Inferior parietal cortex (tissue), 1 donor: ENCODE data around the gene ATP6V1D.
"Not testable (repeated sequence)": the region's sequence is repeated elsewhere in the genome, so short reads cannot be mapped to it uniquely, and the experiment has no call there.

Source experiments
- DNase-seq: peaks from one replicate; pipeline ENCODE4 v3.0.0-alpha.2; 2016; ENCODE audit errors: extremely low spot score

The ATP6V1D gene

DNA sequence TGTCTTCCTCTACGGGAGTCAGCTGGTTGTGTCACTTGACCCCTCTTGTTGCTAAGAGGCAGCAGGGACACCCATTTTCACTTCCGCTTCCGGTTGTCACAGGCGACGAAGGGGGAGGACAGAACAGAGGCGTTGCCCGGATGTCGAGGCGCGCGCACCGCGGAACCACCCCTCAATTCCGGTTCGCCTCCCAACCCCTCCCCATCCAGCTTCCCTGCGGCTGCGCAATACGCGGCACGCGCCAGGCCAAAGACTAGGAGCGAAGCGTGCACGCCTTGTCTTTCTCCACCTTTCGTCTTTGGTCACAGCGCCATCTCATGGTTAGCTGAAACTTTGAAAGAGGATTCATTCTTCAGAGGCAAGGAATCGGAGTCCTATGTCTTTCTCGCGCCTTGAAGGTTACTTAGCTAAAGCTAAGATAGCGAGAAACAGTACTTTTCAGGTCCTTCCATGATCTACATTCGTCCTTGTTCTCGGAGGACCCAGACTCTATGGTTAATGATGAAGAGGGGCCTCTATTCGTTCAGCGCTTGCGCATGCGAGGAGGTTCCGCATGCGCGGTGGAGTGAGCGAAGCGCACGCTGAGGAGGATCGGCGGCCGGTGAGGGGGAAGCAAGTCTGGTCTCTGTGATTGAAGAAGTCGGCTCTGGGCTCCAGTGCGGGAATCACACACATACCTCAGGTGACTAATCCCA, at the start of gene ATP6V1D, which contains the start of gene EIF2S1:
TSS of gene ATP6V1D (minus strand) at position 30 of the 695 bp plus-strand sequence. CDS start 106 bp downstream, outside the sequence.
TSS of gene EIF2S1 (plus strand) at position 554 of the 695 bp plus-strand sequence. CDS start 4,440 bp downstream, outside the sequence.
- peak; percentile 99 for DNase-seq

DNA sequence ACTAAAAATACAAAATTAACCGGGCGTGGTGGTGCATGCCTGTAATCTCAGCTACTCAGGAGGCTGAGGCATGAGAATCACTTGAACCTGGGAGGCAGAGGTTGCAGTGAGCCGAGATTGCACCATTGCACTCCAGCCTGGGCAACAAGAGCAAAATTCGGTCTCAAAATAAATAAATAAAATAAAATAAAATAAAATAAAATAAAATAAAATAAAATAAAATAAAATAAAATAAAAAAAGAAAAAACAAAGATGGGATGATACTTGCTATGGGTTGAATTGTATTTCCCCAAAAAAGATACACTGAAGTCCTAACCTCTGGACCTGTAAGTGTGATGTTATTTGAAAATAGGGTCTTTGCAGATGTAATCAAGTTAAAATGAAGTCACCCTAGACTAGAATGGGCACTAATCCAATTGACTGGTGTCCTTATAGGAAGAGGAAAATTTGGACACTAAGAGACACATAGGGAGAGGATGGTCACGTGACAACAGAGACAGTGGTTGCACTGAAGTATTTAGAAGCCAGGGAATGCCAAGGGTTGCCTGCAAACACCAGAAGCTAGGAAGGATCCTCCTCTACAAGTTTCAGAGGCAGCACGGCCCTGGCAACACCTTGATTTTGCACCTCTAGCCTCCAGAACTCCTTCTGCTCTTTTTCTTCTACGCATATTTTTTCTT, 48.7 kb upstream of the ATP6V1D start:
- not testable (repeated sequence) for DNase-seq

DNA sequence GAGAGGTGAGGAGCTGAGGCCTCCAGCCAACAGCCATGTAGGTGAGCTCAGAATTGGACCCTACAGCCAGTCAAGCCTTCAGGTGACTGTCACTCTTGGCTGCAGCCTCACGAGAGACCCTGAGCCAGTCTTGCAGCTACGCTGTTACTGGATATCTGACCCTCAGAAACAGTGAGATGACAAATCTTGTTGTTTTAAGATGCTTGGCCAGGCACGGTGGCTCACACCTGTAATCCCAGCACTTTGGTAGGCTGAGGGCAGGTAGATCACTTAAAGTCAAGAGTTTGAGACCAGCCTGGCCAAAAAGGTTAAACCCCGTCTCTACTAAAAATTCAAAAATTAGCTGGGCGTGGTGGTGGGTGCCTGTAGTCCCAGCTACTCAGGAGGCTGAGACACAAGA, 46.2 kb upstream of the ATP6V1D start:
- DNase-seq = no peak

DNA sequence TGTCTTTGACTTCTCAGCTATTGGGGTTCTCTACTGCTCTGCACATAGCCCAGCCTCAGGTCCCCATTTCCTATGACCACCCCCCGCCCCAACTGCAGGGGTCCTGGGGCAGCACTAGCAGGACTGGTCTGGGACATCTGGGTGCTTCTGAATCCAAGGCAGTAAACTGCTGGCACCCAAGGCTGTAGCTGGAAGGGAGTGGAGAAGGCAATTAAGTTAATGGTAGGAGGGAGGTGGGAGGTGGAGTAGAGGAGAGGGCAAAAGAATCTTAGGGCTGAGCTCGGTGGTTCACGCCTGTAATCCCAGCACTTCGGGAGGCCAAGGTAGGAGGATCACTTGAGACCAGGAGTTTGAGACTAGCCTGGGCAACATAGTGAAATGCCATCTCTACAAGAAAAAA, 40.8 kb upstream of the ATP6V1D start:
- DNase-seq = no peak

DNA sequence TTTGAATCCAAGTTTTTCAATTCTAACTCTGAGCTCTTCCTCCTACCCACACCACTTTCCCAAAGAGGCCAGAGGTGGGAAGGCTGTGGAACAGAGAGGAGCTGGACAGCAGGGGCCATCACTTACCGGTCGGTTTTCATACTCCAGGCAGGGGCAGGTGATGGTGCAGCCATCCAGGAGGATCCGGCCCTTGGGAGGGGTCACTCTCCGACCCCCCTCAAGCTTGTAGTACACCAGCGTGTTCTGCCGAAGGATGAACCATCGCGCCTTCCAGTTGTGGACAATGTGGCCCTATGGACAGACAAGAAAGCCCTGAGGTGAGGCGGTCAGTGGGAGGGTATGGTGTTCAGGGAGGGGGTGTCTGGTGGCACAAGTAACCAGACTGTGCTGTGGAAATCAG, 37.9 kb upstream of the ATP6V1D start:
- no peak for DNase-seq

DNA sequence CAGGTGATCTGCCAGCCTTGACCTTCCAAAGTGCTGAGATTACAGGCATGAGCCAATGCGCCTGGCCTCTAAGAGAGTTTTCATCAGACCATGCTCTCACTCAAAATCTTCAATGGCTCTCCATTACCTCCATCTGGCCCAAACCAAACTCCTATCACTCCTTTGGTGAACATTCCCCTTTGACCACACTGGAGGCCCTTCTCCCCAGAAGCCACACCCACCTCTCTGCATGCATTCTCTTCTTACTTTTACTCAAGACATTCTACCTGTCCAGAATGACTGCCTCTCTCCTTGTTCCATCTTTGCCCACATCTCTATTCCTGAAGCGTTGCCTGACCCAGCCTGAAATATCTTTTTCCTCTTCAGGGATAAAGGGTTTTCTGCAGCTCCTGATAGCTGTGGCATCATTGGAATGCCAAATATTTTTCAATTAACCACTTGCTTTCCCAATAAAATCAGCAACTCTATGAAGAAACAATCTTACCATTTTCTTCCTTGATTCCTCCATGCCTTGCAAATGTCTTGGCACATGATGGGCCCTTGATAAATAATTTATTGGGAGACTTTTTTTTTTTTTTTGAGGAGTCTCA, 36.9 kb upstream of the ATP6V1D start:
- DNase-seq = no peak

DNA sequence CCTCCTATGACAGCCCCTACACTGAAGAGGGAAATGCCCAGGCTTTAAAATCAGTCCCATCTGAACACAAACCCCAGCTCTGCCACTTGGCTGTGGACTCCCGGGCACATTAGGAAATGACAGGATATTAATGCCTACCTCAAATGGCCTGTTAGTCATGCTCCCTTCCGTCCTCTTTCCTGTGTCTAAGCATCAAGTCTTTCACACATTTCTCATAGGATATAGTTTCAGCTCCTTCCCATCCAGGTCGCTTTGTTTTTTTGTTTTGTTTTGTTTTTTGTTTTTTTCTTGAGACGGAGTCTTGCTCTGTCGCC, 36.2 kb upstream of the ATP6V1D start:
- DNase-seq = no peak

DNA sequence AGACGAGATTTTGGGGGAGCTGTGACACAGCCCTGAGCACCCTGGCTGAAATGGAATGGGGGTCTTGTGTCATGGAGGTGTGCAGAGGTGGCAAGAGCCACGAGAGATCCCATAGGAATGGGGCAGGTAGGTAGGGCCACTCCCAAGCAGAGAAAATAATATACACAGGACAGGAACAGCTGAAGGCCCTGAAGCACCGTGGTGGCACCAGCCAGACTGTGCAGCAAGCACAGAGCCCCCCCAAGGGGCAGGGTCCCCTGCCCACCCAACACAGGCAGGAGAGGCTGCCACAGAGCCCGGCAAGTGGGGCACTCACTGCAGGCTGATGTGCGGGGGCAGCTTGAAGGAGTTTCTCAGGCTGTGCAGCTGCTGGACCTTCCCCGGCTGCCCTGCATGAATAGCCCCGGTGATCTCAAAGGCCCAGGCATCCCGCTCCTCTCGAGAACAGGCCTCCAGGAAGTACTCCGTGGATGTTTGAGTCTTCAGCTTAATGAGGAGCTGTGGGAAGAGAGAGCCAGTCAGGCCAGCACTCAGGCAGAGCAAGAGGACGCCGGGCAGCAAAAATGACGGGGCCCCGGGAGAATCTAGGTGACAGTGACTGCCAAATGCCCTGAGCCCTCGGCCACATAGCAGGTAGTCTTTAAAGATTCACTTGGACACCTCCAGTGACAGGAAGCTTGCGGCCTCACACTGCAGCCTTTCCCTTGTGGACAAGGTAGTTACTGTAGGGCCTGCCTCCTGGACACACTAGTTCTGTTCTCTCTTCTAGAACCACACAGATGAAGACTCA, 35.7 kb upstream of the ATP6V1D start:
- no peak for DNase-seq

DNA sequence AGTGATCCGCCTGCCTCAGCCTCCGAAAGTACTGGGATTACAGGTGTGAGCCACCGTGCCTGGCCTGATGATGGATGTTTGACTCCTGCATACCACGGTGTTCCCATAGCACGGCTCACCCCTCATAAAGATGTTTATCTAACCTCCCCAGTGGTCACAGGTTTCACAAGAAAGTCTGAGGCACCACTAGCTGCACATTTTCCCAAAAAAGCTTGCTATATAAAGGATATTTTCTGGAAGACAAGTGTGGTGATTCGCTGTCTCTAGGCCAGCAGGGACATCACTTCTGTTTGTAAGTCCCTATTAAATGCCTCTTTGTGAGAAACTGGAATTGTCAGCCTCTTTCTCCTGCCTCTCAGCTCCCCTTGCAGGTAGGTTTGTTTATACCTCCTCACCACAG, 34.1 kb upstream of the ATP6V1D start:
- no peak for DNase-seq

DNA sequence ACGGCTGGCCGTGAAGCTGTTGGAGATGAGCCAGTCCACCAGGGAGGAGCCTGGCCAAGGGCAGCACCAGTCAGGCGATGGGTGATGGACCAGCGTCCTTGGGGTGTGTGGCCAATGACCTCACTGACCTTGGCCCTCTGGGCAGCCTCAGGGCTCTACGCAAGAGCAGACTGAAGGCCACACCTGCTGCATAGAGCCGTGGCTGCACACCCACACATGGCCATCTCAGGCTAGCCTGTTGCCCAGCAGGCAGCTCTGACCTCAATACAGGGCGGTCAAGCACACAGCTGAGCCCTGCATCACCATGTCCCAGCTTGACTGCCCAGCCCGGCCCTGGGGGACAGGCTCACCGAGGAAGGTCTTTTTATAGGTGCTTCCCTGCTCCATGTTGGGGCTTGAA, 33.2 kb upstream of the ATP6V1D start:
- no peak for DNase-seq

DNA sequence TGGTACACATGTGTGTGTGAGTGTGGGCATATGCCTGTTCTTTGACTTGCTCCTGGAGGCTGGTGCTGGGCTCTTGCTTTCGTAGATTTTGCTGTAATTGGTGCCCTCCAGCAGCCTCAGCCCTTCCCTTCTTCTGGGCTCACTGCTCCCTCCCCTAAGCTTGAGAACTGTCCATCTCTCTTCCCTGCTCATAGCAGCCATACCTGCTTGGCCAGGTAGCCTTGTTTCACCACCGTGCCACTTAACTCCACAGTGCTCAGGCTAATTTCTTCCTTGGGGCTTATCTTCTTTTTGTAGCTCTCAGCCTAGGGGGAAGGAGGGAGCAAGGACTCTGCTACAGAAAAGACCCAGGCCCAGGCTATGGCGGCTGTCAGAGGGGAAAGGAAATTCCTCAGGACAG, 32.5 kb upstream of the ATP6V1D start:
- no peak for DNase-seq

DNA sequence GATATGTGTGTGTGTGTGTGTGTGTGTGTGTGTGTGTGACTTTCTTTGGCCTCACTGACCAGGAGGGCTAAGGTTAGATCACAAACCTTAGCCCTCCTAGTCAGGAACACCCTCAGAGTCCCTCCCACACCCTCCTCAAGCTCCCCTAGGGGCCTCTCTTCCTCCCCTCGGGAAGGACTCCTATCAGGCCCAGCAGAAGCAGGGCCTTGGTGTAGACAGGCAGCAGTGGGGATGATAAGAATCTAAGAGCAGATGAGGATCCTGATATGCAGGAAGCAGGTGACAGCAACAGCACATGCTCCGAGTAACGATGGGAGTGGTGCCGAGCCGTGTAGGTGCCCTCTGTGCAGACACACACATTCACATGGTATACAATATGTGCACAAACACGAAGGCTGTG, 31.7 kb upstream of the ATP6V1D start:
- DNase-seq = no peak

DNA sequence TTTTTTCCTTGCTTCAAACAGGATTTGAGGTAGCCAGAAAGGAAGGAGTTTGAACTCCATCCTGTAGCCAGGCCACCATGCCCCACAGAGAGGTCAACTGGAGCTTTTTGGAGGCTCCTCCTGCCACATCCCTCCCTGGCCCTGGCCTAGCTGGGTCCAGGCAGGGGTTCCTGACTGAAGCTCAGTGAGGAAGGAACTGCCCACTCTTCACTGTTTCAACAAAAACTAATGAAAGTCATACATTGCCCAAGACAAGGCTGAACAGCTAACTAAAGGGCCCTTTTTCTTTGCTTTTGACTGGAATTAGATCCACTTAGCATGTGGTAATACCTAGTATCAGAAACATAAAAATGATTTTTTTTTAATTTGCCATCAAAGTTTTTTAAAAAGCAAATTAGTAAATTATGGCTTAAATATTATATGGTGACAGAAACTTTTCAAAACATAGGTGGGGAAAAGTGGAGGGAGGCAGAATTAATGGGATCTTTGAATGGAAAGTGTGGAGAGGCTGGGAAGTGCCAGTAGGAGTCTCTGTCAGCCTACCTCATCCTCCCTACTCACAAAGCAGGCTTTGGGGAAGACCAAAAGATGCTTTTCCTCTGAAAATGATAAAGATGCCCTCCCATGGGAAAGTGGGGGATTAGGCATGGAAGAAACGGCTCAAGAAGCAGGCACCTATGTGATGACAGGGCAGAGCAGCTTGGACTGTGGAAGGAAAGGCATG, 30.4 kb upstream of the ATP6V1D start:
- DNase-seq = no peak

DNA sequence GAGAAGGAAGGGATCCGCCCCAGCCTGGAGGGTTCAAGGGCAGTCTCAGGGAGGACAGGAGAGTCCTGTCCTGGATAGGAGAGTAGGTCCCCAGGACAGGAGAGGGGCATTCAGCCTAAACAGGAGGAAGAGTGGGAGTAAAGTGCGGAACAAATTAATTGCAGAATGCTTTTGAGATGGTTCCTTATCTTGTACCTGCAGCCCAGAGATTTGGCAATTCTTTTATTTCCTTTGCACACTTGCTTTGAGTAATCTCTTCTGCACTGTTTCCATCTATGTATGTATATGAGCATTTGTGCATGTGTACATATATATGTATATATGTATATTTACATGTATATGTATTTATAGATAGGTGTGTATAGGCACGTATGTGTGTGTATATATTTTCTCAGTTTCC, 29.7 kb upstream of the ATP6V1D start:
- DNase-seq = no peak

DNA sequence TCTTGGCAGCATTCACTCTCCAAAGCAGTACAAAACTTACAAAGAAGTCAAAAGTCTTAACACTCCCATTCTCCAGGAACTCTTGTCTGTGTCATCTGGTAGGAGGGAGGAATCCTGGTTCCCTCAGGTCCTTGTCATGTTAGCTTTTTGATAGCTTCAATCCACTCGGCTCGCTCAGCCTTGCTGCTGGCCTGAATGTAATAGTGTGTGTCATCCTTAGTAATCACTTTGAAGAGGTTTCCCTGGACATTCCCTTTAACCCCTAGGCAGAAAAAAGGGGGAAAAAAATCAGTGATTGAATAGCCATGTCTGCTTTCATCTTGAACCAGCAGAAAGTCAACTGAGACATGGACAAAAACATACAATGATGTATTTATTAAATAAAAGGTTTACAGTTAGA, 27.6 kb upstream of the ATP6V1D start:
- DNase-seq = no peak

DNA sequence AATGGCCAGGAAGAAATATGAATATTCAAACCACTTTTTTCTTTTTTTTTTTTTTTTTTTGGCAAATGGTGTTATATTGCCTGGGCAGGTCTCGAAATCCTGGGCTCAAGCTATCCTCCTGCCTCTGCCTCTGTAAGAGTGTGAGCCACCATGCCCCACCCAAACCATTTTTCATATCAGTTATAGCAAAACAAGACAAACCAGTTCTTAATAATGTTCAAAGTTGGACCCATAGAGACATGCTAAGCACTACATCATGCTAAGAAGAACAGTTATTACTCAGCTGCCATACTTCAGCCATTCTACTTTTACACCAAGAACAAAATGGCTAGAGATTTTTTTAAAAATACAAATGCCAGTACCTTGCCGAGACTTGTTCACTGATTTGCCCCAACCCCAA, 26.0 kb upstream of the ATP6V1D start:
- DNase-seq = no peak

DNA sequence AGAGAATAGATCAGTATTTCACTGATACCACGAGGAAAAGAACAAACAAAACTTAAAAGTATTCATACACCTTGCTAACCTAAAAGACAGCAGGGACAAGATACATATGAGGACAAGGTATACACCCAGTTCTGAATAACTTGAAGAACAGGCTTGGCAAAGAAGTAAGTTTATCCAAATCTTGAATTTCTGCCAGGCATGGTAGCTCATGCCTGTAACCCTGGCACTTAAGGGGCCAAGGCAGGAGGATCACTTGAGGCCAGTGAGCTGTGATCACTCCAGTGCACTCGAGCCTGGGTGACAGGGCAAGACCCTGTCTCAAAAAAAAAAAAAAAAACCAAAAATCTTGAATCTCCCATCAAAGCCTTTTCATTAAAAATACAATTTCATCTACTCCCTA, 25.5 kb upstream of the ATP6V1D start:
- no peak for DNase-seq

DNA sequence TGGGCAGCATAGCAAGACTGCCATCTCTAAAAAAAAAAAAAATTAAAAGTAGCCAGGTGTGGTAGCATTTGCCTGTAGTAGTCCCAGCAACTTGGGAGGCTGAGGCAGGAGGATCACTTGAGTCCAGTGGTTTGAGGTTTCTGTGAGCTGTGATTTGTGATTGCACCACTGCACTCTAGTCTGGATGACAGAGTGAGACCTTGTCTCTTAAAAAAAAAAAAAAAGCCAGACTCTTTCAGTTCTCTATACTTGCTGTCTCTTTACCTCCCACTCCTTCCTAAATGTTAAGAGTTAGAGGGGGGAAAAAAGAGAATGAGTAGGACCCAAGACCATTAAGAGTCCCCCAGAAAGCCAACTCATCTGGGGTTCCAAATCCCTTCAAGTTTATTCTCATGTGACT, 18.3 kb upstream of the ATP6V1D start:
- DNase-seq = no peak

DNA sequence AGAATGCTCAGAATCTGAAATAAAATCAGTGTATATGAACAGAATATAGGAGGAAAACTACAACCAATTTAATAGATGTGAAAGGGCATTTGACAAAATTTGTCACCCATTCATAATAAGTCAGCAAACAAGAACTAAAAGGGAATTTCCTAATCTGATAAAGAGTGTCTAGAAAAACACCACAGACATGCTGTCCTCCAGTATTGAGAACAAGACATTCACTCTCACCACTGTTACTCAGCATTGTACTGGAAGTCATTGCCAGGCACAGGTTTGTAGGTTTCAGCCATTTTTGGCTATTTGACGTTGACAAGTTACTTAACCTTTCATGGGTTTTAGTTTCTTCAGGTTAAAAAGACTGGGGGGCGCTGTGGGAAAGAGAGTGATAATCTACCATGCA, 13.7 kb upstream of the ATP6V1D start:
- no peak for DNase-seq

DNA sequence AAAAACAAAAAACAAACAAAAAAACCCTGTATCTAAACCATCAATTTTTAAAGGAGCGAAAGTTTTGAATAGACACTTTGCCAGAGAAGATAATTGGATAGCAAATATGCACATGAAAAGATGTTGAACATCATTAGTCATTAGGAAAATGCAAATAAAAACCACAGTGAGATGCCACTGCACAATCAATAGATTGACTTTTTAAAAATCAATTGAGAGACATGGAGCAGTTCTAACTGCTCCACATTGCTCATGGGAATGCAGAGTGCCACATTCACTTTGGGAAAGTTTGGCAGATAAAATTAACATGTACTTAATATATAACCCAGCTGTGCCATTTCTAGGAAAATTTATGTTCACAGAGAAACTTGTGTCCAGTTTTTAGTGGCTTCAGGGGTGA, 13.2 kb upstream of the ATP6V1D start:
- no peak for DNase-seq

DNA sequence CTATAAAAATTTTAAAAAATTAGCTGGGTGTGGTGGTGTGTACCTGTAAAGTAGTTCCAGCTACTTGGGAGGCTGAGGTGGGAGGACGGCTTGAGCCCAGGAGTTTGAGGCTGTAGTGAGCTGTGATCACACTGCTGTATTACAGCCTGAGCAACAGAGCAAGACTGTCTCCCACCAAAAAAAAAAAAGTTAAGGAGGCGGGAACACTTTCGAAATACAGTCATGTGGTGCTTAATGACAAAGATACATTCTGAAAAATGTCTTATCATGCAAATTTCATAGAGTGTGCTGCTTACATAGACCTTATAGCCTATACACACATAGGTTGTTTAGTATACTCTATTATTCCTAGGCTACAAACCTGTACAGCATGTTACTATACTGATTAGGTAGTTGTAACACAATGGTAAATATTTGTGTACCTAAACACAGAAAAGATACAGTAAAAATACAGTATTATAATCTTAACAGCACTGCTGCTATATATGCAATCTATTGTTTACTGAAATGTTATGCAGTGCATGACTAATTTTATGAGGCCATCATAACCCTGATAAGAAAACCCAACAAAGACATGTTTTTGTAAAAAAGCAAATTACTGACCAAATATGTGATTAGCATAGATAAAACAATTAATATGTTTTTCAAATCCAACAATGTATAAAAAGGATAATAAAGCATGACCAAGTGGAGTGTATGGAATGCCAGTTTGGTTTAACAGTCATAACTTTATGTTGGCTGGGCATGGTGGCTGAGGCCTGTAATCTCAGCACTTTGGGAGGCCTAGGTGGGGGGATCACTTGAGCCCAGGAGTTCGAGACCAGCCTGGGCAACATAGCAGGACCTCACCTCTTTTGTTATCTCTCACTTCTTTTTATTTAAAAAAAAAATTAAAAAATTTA, 11.9 kb upstream of the ATP6V1D start:
- DNase-seq = no peak
